GM12864 (cell line): Measurements from ENCODE around the gene EHBP1.

Experiments
- DNase-seq: peaks from one replicate; pipeline ENCODE4 v3.0.0-alpha.2; 2011; ENCODE audit warnings: low read depth
- H3K4me3 ChIP-seq: 2 replicates; pipeline ENCODE4 v1.5.1; 2011; ENCODE audit warnings: mild to moderate bottlenecking, low read depth, low read length, control low read depth
- TF ChIP-seq, protein P1 (sequence below): IDR thresholded peaks from 2 replicates; pipeline ENCODE4 v1.5.1; 2011; ENCODE audit warnings: low read depth, mild to moderate bottlenecking, moderate library complexity, low read length, control low read depth, inconsistent platforms; ENCODE audit errors: missing control alignments

The EHBP1 gene

DNA sequence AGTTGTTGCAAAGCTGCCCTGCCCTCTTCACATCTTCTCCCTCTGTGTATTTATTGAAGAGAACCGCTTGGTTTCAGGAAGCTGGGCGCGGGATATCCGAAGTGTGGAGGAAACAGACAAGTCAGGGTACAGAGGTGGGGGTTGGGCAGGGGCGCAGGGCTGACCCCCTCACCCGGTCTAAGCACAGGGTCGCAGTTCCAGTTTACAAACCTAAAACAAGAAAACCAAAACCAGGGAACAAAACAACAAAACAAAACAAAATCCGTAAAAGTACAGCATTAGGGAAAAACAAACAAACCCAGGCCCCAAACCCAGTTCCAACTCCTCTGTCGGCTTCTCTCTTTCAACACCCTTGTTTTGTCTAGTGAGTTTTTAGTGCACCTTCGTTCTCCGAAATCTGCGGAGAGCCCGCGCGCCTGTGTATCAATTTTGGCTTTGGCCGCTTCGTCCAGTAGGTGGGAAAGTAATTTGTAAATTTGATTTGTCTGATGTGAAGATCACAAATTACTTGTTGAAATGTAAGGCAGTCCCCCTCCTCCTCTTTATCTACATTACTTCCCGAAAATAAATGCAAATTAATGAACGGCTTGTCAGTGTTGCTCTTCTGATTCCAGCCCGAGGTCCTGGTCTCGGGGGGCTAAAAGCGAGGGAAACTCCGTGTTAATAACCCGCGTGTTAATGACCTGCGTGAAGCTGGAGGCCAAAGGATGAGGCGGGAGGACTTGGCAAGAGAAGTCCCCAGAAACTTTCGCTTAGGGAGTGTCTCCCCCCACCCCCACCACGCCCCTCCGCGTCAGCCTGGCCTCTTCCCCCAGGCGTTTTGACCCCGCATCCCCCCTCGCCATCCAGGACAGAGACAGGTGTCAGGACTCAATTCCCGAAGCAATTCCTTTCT is 352.0 kb downstream of the EHBP1 start:
- TF ChIP-seq, protein P1, sequence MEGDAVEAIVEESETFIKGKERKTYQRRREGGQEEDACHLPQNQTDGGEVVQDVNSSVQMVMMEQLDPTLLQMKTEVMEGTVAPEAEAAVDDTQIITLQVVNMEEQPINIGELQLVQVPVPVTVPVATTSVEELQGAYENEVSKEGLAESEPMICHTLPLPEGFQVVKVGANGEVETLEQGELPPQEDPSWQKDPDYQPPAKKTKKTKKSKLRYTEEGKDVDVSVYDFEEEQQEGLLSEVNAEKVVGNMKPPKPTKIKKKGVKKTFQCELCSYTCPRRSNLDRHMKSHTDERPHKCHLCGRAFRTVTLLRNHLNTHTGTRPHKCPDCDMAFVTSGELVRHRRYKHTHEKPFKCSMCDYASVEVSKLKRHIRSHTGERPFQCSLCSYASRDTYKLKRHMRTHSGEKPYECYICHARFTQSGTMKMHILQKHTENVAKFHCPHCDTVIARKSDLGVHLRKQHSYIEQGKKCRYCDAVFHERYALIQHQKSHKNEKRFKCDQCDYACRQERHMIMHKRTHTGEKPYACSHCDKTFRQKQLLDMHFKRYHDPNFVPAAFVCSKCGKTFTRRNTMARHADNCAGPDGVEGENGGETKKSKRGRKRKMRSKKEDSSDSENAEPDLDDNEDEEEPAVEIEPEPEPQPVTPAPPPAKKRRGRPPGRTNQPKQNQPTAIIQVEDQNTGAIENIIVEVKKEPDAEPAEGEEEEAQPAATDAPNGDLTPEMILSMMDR = no peak
- H3K4me3 ChIP-seq = no peak overlapping the region; the same call in 1 of the 2 replicates
- DNase-seq = no peak

DNA sequence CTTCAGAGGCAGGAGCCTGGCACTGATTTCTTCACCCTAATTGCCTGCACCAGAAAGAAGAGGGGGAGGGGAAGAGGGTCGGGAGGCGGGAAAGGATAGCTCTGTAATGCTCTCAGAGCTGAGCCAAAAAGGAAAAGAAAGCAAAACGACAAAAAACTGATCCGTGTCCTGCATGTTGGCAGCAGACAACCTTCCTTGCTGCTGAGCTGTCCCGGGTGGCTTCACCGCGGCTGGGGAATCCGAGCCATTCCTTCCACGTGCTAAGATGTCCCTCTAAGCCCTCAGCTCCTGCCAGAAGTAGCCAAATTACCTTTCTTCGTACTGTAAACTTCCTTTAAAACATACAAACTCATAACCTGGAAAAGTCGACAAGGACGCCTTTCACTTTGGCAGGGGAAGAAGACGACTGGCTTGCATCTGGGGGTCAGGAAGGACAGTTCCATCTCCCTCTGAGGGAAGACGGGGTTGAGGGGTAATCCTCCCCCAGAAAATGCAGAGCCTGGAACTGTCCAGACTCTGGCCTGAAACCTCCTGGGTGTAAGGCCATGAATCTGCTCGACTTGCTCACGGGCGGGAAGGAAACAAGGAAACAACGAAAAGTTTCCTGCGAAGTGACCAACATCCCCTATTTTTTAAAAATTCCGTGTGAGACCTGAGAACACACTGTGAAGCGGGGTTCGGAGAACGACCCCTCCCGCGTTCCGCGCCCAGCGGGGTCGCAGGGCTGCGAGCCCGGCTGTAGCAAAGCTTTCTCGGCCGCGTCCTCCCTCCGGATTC is 352.8 kb downstream of the EHBP1 start:
- no peak for DNase-seq
- peak overlapping the region; percentile 6; the same call in 1 of the 2 replicates for H3K4me3 ChIP-seq
- TF ChIP-seq, protein P1 = no peak

DNA sequence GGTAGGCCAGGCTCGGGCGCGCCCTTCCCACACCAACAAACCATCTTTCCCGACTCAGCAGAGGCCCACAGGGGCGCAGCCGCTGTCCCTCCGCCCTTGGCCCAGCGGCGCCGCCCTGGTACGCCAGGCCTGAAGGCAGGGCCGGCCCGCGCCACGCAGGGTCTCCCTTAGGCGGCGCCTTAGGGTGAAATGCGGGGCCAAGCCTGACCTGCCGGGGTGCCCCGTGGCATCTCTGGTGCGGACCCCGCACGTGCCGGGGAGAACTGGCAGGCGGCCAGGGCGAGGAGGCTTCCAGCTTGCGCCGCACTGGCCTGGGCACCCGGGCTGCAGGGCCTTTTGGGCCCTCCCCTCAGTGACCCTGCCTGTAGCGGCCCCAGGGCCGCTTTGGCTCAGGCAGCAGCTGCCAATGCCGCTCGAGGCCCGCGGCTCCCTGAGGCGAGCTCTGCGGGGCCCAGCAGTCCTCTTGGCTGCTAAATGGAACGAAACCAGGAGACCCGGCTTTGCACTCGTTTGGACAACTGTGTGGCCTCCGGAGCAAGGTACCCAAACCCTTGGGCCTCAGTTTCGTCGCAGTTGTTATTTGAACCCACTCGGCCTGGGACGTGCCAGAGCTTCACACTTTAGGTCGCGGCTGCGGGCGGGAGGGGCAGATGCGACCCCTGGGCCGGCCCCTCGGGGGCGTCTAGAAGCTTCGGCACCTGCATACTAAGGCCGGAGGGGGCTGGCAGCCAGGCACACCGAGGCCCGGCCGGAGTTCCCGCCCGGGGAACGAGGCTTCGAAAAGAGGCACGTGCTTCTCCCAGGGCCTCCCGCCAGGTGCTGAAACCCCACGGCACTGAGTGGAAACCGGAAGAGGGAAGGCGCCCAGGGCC is 353.6 kb downstream of the EHBP1 start:
- no peak for DNase-seq
- H3K4me3 ChIP-seq = no peak overlapping the region
- TF ChIP-seq, protein P1 = no peak

DNA sequence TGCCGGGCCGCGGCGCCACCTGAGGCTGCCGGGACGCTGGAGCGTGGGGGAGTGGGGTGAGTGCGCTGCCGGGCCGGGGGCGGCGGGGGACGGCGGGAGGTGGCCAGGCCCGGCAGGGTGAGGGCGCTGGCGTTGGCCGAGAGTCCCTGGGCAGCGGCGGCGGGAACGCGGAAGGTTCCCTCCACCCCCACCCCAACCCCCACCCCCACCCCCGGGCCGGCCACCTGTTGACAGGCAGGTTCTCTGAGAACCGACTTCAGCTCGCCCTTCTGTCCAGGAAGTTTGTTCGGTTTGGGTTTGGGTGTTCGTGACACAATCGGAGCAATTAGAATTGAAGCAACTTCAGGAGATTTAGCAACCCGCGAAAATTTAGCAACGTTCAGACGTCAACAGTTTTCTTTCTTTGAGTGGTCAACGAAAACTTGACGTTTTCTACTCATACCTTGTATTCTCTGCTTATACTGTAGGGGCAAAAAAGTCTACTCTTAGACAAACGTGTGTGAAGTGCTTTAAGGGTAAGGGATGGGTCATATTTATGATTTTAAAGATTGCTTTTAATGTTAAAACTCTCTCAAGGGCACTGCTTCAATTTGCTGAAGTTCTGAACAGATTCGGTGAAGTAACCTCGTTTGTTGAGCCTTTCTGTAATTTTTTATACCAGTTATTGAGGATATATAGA is 354.4 kb downstream of the EHBP1 start:
- TF ChIP-seq, protein P1 = no peak
- DNase-seq = no peak
- H3K4me3 ChIP-seq = no peak overlapping the region; the same call in 1 of the 2 replicates

DNA sequence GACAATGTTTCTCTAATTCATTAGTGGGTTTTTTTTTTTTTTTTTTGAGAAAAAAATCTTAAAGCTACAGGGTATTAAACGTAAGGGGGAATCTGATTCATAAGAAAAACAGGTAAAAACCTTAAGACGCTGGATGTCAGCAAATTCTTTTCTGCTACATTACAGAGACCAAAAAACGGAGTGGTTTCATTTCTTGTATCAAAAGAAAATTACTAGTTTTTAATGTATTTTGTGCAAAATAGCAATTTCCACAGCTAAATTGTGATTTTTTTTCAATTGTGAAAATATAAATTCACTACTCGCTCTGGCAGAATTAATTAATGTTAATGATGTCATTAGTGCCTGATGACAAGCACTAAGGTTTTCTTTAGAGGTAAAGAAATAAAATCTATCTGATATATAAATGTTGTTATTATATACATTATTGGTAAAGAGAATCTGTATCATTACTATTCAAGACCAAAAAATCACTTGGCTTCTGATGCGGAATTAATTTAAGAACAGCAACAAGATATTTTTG is 355.0 kb downstream of the EHBP1 start:
- TF ChIP-seq, protein P1 = no peak
- H3K4me3 ChIP-seq = no peak overlapping the region
- DNase-seq = no peak

DNA sequence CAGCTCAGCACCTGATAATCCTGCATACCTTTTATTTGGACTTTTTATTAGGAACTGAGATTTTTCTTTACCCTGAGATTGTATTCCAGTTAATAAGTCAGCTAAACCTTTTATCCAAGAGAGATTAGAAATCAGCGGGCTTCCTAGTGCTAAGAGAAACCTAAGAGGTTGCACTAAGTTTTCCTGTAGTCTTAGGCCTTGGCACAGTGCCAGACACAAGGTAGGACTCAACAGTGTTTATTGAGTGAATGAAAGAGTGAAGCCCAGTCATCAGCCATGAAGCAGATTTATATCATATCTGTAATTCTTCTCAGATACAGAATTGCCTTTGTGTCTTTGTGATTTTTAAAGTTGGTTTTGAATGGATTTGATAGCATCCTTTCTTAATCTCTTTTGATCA is 358.7 kb downstream of the EHBP1 start:
- DNase-seq = no peak
- TF ChIP-seq, protein P1 = no peak
- no peak overlapping the region for H3K4me3 ChIP-seq
